Measurements from ENCODE around the gene ZIC2.

Gene ZIC2

GRCh38 chr13:99961636-99962035 lies 19.9 kb upstream of the ZIC2 start:
- peaks cover 87% of the 10 kb centered on the region for H3K27me3 ChIP-seq (ENCODE audit: insufficient read depth, poor library complexity, severe bottlenecking)
- DNase-seq (ENCODE audit: low read depth in 1 of 2, low spot score in 1 of 2) = no peak
- no peak for TF ChIP-seq REST (IDR thresholded peaks at IDR 0.05; ENCODE audit: insufficient replicate concordance, low read depth)
- no peak for TF ChIP-seq SPI1 (IDR thresholded peaks at IDR 0.05; ENCODE audit: borderline replicate concordance, low read depth)
- no peak for TF ChIP-seq GABPA (IDR thresholded peaks at IDR 0.05; ENCODE audit: low read depth)
- no peak for TF ChIP-seq POLR2AphosphoS5 (IDR thresholded peaks at IDR 0.05; ENCODE audit: low read depth)
- no peak for TF ChIP-seq CTCF (IDR thresholded peaks at IDR 0.05; ENCODE audit: insufficient read depth, low read length)
- H3K27ac ChIP-seq (replicated peaks) = no peak overlapping the region
- H3K4me3 ChIP-seq (replicated peaks; ENCODE audit: insufficient read depth, low read length) = no peak overlapping the region

GRCh38 chr13:99962242-99962641 lies 19.3 kb upstream of the ZIC2 start:
- H3K27me3 ChIP-seq (ENCODE audit: insufficient read depth, poor library complexity, severe bottlenecking) = peaks cover 87% of the 10 kb centered on the region
- no peak for DNase-seq (ENCODE audit: low read depth in 1 of 2, low spot score in 1 of 2)
- no peak overlapping the region for H3K4me3 ChIP-seq (replicated peaks; ENCODE audit: insufficient read depth, low read length)
- H3K27ac ChIP-seq (replicated peaks) = no peak overlapping the region
- TF ChIP-seq CTCF (IDR thresholded peaks at IDR 0.05; ENCODE audit: insufficient read depth, low read length) (no peak), POLR2AphosphoS5 (IDR thresholded peaks at IDR 0.05; ENCODE audit: low read depth) (no peak)

GRCh38 chr13:99963816-99964339 lies 17.7 kb upstream of the ZIC2 start:
- H3K4me3 ChIP-seq (replicated peaks; ENCODE audit: insufficient read depth, low read length) = no peak overlapping the region
- H3K27ac ChIP-seq (replicated peaks) = no peak overlapping the region
- peaks cover 85% of the 10 kb centered on the region for H3K27me3 ChIP-seq (ENCODE audit: insufficient read depth, poor library complexity, severe bottlenecking)
- DNase-seq (ENCODE audit: low read depth in 1 of 2, low spot score in 1 of 2) = no peak
- no peak for TF ChIP-seq CTCF (IDR thresholded peaks at IDR 0.05; ENCODE audit: insufficient read depth, low read length)
- TF ChIP-seq REST (IDR thresholded peaks at IDR 0.05; ENCODE audit: insufficient replicate concordance, low read depth) = no peak
- no peak for TF ChIP-seq SPI1 (IDR thresholded peaks at IDR 0.05; ENCODE audit: borderline replicate concordance, low read depth)
- TF ChIP-seq GABPA (IDR thresholded peaks at IDR 0.05; ENCODE audit: low read depth) = no peak
- no peak for TF ChIP-seq POLR2AphosphoS5 (IDR thresholded peaks at IDR 0.05; ENCODE audit: low read depth)

GRCh38 chr13:99965329-99966000 lies 16.1 kb upstream of the ZIC2 start:
- no peak overlapping the region for H3K27ac ChIP-seq (replicated peaks)
- DNase-seq (ENCODE audit: low read depth in 1 of 2, low spot score in 1 of 2) = no peak
- H3K27me3 ChIP-seq (ENCODE audit: insufficient read depth, poor library complexity, severe bottlenecking) = peaks cover 82% of the 10 kb centered on the region

More at GRCh38 chr13:99965329-99966000, 16.1 kb upstream of the ZIC2 start:
- no peak overlapping the region for H3K4me3 ChIP-seq (replicated peaks; ENCODE audit: insufficient read depth, low read length)
- no peak for TF ChIP-seq SPI1 (IDR thresholded peaks at IDR 0.05; ENCODE audit: borderline replicate concordance, low read depth)
- no peak for TF ChIP-seq GABPA (IDR thresholded peaks at IDR 0.05; ENCODE audit: low read depth)
- no peak for TF ChIP-seq CTCF (IDR thresholded peaks at IDR 0.05; ENCODE audit: insufficient read depth, low read length)
- no peak for TF ChIP-seq POLR2AphosphoS5 (IDR thresholded peaks at IDR 0.05; ENCODE audit: low read depth)
- TF ChIP-seq REST (IDR thresholded peaks at IDR 0.05; ENCODE audit: insufficient replicate concordance, low read depth) = no peak

All from HL-60 (cell line).